HCT116 (cell line): Measurements from ENCODE around the gene USP47. TPM values are rescaled to one million over a fixed set of nuclear protein-coding genes. Genes with fewer than 3 reads are reported as not detected.

Source experiments
- ATAC-seq: fragments of 200-7000 bp; cut with Tn5 transposase; 2 replicates; pipeline ENCODE4 v1.9.1; 2020; ENCODE audit warnings: mild to moderate bottlenecking, moderate library complexity
- BruUV-seq: library from RNA; stranded (reverse); fragments of 400-500 nt; replicated peaks from 2 replicates; lab custom pipeline; 2021; lab: Mats Ljungman, UMichigan
- CTCF ChIA-PET: fragments of 300-600 bp; sonication (Branson Sonifier 250); formaldehyde crosslinking; loops from one replicate; lab custom pipeline; 2021; ENCODE audit warnings: antibody characterized with exemption; lab: Charles Lee
- POLR2A ChIA-PET: fragments of 300-600, 350-600 bp; sonication (Branson Sonifier 250); formaldehyde crosslinking; loops from one replicate; lab custom pipeline; 2021; ENCODE audit warnings: antibody characterized with exemption; lab: Charles Lee
- RAD21 ChIA-PET, 2 experiments: fragments of 300-600 bp; sonication (Branson Sonifier 250); formaldehyde crosslinking; loops; one replicate each; lab custom pipeline; 2023; ENCODE audit warnings: low total read pairs in 2 of 2; ENCODE audit not compliant: uncharacterized antibody in 2 of 2, unreplicated experiment in 2 of 2, low non-redundant PET in 1 of 2; lab: Charles Lee
- DNase-seq: peaks from one replicate; pipeline ENCODE4 v3.0.0-alpha.2; 2010; ENCODE audit warnings: low read depth, low spot score
- H2AFZ ChIP-seq: fragments of 200-600 bp; shearing (Covaris generic), sonication (generic); 2 replicates; pipeline ENCODE4 v1.6.1; 2017; ENCODE audit warnings: low read depth, mixed run types, mixed read lengths, antibody characterized with exemption, low read length; ENCODE audit not compliant: poor library complexity, severe bottlenecking
- H3K27ac ChIP-seq: 2 replicates; pipeline ENCODE4 v1.5.1; 2012; ENCODE audit warnings: low read depth, low read length
- H3K27me3 ChIP-seq: fragments of 200-600 bp; sonication (generic); 2 replicates; pipeline ENCODE4 v1.6.1; 2016; ENCODE audit warnings: mixed run types, low read length, mixed read lengths; ENCODE audit not compliant: insufficient read depth
- H3K36me3 ChIP-seq, 2 experiments: fragments of 200-500 bp in 1 of 2; fragments of 200-600 bp in 1 of 2; sonication (Bioruptor generic) in 1 of 2; sonication (generic) in 1 of 2; 2 replicates each; pipeline versions ENCODE4 v1.5.1 to v1.6.1; 2014 to 2016; ENCODE audit warnings: low read length in 2 of 2, inconsistent platforms in 1 of 2, mixed read lengths in 1 of 2, mixed run types in 1 of 2; ENCODE audit not compliant: insufficient read depth in 2 of 2, control insufficient read depth in 1 of 2
- H3K4me1 ChIP-seq, 2 experiments: fragments of 200-600 bp in 1 of 2; sonication (generic) in 1 of 2; 2 replicates each; pipeline versions ENCODE4 v1.5.1 to v1.6.1; 2012 to 2017; ENCODE audit warnings: low read length in 2 of 2, inconsistent platforms in 1 of 2, mild to moderate bottlenecking in 1 of 2, mixed read lengths in 1 of 2, mixed run types in 1 of 2, moderate library complexity in 1 of 2; ENCODE audit not compliant: insufficient read depth in 2 of 2, control insufficient read depth in 1 of 2
- H3K4me2 ChIP-seq: fragments of 200-600 bp; sonication (generic); 2 replicates; pipeline ENCODE4 v1.6.1; 2017; ENCODE audit warnings: mixed run types, low read length, mixed read lengths
- H3K4me3 ChIP-seq, 2 experiments: fragments of 200-600 bp in 1 of 2; sonication (generic) in 1 of 2; replicated peaks in 1 of 2; 2 replicates each; pipeline ENCODE4 v1.5.1; 2011 to 2016; ENCODE audit warnings: low read length in 2 of 2, control low read depth in 1 of 2, low read depth in 1 of 2, mild to moderate bottlenecking in 1 of 2, mixed read lengths in 1 of 2, mixed run types in 1 of 2
- H3K79me2 ChIP-seq: fragments of 200-600 bp; sonication (generic); 2 replicates; pipeline ENCODE4 v1.6.1; 2017; ENCODE audit warnings: mild to moderate bottlenecking, mixed run types, low read length, moderate library complexity, mixed read lengths; ENCODE audit not compliant: insufficient read depth
- H3K9ac ChIP-seq: fragments of 200-600 bp; sonication (generic); 2 replicates; pipeline ENCODE4 v1.6.1; 2016; ENCODE audit warnings: low read length, mixed read lengths
- H3K9me2 ChIP-seq: fragments of 200-600 bp; sonication (generic), shearing (Covaris generic); 2 replicates; pipeline ENCODE4 v1.6.1; 2017; ENCODE audit warnings: mixed run types, mild to moderate bottlenecking, moderate library complexity; ENCODE audit not compliant: insufficient read depth
- H3K9me3 ChIP-seq, 2 experiments: fragments of 200-500 bp in 1 of 2; fragments of 200-600 bp in 1 of 2; sonication (Bioruptor generic) in 1 of 2; sonication (generic) in 1 of 2; 2 replicates each; pipeline ENCODE4 v1.6.1; 2014 to 2017; ENCODE audit warnings: low read length in 2 of 2, mixed read lengths in 2 of 2, inconsistent platforms in 1 of 2, low read depth in 1 of 2, mild to moderate bottlenecking in 1 of 2, mixed run types in 1 of 2, moderate library complexity in 1 of 2; ENCODE audit not compliant: control insufficient read depth in 1 of 2, insufficient read depth in 1 of 2
- H4K20me1 ChIP-seq: fragments of 200-600 bp; sonication (generic), shearing (Covaris generic); 2 replicates; pipeline ENCODE4 v1.6.1; 2017; ENCODE audit warnings: mixed run types, mild to moderate bottlenecking, moderate library complexity; ENCODE audit not compliant: insufficient read depth
- CEBPB ChIP-seq: IDR thresholded peaks from 2 replicates; pipeline ENCODE4 v1.6.1; 2012; ENCODE audit warnings: low read depth
- EZH2 ChIP-seq: fragments of 200-600 bp; sonication (generic); IDR thresholded peaks from 2 replicates; pipeline ENCODE4 v1.6.1; 2017; ENCODE audit warnings: antibody characterized with exemption, mixed run types
- FOSL1 ChIP-seq: IDR thresholded peaks from 2 replicates; pipeline ENCODE4 v1.6.1; 2012; ENCODE audit warnings: low read depth
- intact Hi-C: fragments of 100-400 bp; cut with micrococcal nuclease; formaldehyde crosslinking; loops from 2 replicates; pipeline ENCODE4 v1.10.0; 2022
- total RNA-seq: library from RNA; stranded (reverse); gene quantifications from one replicate; pipeline ENCODE4 v1.2.1, GENCODE V29; 2021; ENCODE audit not compliant: unreplicated experiment
- TF ChIP-seq, protein P1 (sequence below): IDR thresholded peaks from 2 replicates; pipeline ENCODE4 v1.6.1; 2011; ENCODE audit warnings: mild to moderate bottlenecking, low read length, moderate library complexity; ENCODE audit not compliant: insufficient replicate concordance; ENCODE audit errors: extremely low read depth

Gene USP47
- total RNA-seq, 1 experiment from 2014 or later = 18.9 TPM

DNA sequence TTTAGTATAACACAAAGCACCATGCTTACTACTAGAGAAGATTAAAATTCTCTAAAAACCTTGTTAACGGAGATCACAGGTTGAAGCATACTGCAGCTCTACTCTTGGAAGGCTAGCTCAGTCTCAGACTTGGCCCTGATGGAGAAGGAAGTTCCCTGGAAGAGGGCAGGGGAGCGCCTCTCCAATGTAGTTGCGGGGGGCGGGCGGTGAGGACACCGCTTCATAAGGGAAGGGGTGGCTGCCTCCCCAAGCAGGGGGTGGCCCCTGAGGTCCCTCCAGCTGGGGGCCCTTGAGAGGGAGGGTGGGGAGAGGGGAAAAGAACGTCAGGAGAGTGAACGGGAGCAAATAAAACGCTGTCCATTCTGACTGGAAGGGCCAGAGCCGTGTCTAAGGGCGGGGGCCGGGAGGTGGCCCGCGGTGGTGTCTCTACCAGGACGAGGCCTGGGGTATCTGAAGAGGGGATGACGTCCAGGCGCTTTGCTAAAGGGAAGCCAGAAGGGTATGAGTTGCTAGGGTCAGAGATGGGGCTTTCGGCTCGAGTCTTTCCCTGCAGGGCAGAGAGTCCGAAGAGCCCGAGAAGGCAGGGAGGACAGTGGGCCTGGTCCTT, 553 bp upstream of the USP47 start:
- ChIA-PET POLR2A (interaction anchor here (1.2 to 1.4 kb wide), 3 partner anchors 10 to 30 kb away, joined by 3 to 6 read pairs (median 6); no protein-coding TSS in a partner anchor), CTCF (interaction anchor here (0.9 to 1.5 kb wide), 5 partner anchors 8 to 203 kb away, joined by 3 to 5 read pairs (median 3); no protein-coding TSS in a partner anchor), RAD21 (interaction anchor here in 1 of 2 experiments (0.7 kb wide), 1 partner anchor 33 kb away, joined by 4 read pairs; no protein-coding TSS in a partner anchor)
- peak overlapping the region; percentile 86 for H3K9ac ChIP-seq
- TSS peak; percentile 83 for BruUV-seq
- peak overlapping the region; percentile 69 for H2AFZ ChIP-seq
- no peaks in the 10 kb centered on the region for H3K9me3 ChIP-seq
- H3K4me3 ChIP-seq = peak overlapping the region; percentile 81 to 88
- peaks cover 44% of the 10 kb centered on the region for H3K79me2 ChIP-seq
- intact Hi-C loops = loop anchor here (2.0 kb wide), 1 partner anchor 30 kb away; no protein-coding TSS in a partner anchor
- peak overlapping the region; percentile 97 for H3K27ac ChIP-seq
- TF ChIP-seq CEBPB (no peak), FOSL1 (no peak), EZH2 (no peak)
- TF ChIP-seq, protein P1, sequence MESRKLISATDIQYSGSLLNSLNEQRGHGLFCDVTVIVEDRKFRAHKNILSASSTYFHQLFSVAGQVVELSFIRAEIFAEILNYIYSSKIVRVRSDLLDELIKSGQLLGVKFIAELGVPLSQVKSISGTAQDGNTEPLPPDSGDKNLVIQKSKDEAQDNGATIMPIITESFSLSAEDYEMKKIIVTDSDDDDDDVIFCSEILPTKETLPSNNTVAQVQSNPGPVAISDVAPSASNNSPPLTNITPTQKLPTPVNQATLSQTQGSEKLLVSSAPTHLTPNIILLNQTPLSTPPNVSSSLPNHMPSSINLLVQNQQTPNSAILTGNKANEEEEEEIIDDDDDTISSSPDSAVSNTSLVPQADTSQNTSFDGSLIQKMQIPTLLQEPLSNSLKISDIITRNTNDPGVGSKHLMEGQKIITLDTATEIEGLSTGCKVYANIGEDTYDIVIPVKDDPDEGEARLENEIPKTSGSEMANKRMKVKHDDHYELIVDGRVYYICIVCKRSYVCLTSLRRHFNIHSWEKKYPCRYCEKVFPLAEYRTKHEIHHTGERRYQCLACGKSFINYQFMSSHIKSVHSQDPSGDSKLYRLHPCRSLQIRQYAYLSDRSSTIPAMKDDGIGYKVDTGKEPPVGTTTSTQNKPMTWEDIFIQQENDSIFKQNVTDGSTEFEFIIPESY = no peak
- H3K27me3 ChIP-seq = no peaks in the 10 kb centered on the region
- H3K36me3 ChIP-seq = no peaks in the 10 kb centered on the region
- H3K4me1 ChIP-seq = peaks cover 32 to 41% of the 10 kb centered on the region in 2 experiments
- peak; percentile 67 for ATAC-seq
- peaks cover 4% of the 10 kb centered on the region; the same call in 1 of the 2 replicates for H4K20me1 ChIP-seq
- peak; percentile 16 for DNase-seq
- no peaks in the 10 kb centered on the region for H3K9me2 ChIP-seq
- H3K4me2 ChIP-seq = peak overlapping the region; percentile 89
